GM23338 (cell line): ENCODE measurements around the gene EPHA4. TPM values are rescaled to one million over a fixed set of nuclear protein-coding genes. Genes with fewer than 3 reads are reported as not detected.

Experiments
- ATAC-seq: fragments of 200-7000 bp; cut with Tn5 transposase; 3 replicates; pipeline ENCODE4 v1.9.1; 2020
- DNase-seq: peaks from one replicate; pipeline ENCODE4 v3.0.0-alpha.2; 2015; ENCODE audit warnings: low spot score
- H2AFZ ChIP-seq: fragments of 200-600 bp; sonication (generic); 2 replicates; pipeline ENCODE4 v1.8.0; 2016; ENCODE audit warnings: antibody characterized with exemption, mild to moderate bottlenecking, moderate library complexity
- H3F3A ChIP-seq: fragments of 200-600 bp; sonication (generic); replicated peaks from 2 replicates; pipeline ENCODE4 v1.8.0; 2017; ENCODE audit warnings: antibody characterized with exemption, mixed run types, low read depth
- H3K27ac ChIP-seq: fragments of 200-600 bp; sonication (generic); 2 replicates; pipeline ENCODE4 v1.6.1; 2016; ENCODE audit warnings: low read depth
- H3K27me3 ChIP-seq: fragments of 200-600 bp; sonication (generic); 2 replicates; pipeline ENCODE4 v1.8.0; 2016; ENCODE audit warnings: mild to moderate bottlenecking, mixed run types, moderate library complexity; ENCODE audit not compliant: insufficient read depth
- H3K36me3 ChIP-seq: fragments of 200-600 bp; sonication (generic); 2 replicates; pipeline ENCODE4 v1.8.0; 2016; ENCODE audit warnings: mild to moderate bottlenecking; ENCODE audit not compliant: insufficient read depth
- H3K4me1 ChIP-seq: fragments of 200-600 bp; sonication (generic); 2 replicates; pipeline ENCODE4 v1.8.0; 2016; ENCODE audit warnings: mild to moderate bottlenecking, moderate library complexity; ENCODE audit not compliant: insufficient read depth
- H3K4me2 ChIP-seq: fragments of 200-600 bp; sonication (generic); 2 replicates; pipeline ENCODE4 v1.7.1; 2017; ENCODE audit warnings: mixed run types
- H3K4me3 ChIP-seq: fragments of 200-600 bp; sonication (generic); 2 replicates; pipeline ENCODE4 v1.6.1; 2016; ENCODE audit warnings: mixed run types
- H3K79me2 ChIP-seq: fragments of 200-600 bp; sonication (generic); replicated peaks from 2 replicates; pipeline ENCODE4 v1.8.0; 2017; ENCODE audit warnings: mild to moderate bottlenecking; ENCODE audit not compliant: insufficient read depth
- H3K9me2 ChIP-seq: fragments of 200-600 bp; sonication (generic); 2 replicates; pipeline ENCODE4 v1.8.0; 2017; ENCODE audit not compliant: insufficient read depth
- H4K20me1 ChIP-seq: fragments of 200-600 bp; sonication (generic); replicated peaks from 2 replicates; pipeline ENCODE4 v1.8.0; 2017; ENCODE audit warnings: mild to moderate bottlenecking; ENCODE audit not compliant: insufficient read depth
- H3K27ac Mint-ChIP-seq: 2 replicates; pipeline ENCODE4 v1.8.0; 2020; ENCODE audit warnings: inconsistent platforms, mild to moderate bottlenecking, moderate library complexity, mixed read lengths
- H3K27me3 Mint-ChIP-seq: 3 replicates; pipeline ENCODE4 v1.8.0; 2022; ENCODE audit warnings: low read depth, mild to moderate bottlenecking, moderate library complexity, mixed read lengths, inconsistent platforms; ENCODE audit not compliant: insufficient read depth, poor library complexity
- H3K36me3 Mint-ChIP-seq: 3 replicates; pipeline ENCODE4 v1.8.0; 2021; ENCODE audit warnings: low read depth, mild to moderate bottlenecking, inconsistent platforms, moderate library complexity, mixed read lengths
- H3K4me1 Mint-ChIP-seq: 3 replicates; pipeline ENCODE4 v1.8.0; 2020; ENCODE audit warnings: mild to moderate bottlenecking, inconsistent platforms, mixed read lengths
- H3K4me3 Mint-ChIP-seq: 3 replicates; pipeline ENCODE4 v1.8.0; 2021; ENCODE audit warnings: moderate library complexity, mild to moderate bottlenecking, inconsistent platforms, mixed read lengths
- H3K9me3 Mint-ChIP-seq: 3 replicates; pipeline ENCODE4 v1.8.0; 2020; ENCODE audit warnings: moderate library complexity, mild to moderate bottlenecking, inconsistent platforms, mixed read lengths
- CREB1 ChIP-seq: fragments of 250-450 bp; sonication (Bioruptor Pico); IDR thresholded peaks from 2 replicates; pipeline ENCODE4 v1.5.0; 2020; ENCODE audit warnings: low read depth, mild to moderate bottlenecking, moderate library complexity
- CTCF ChIP-seq, 2 experiments: fragments of 200-600 bp in 1 of 2; sonication (generic) in 1 of 2; conservative IDR thresholded peaks; 2 replicates each; pipeline versions ENCODE4 v1.5.1 to v1.6.1; 2016 to 2017; ENCODE audit warnings: antibody characterized with exemption in 2 of 2, low read depth in 2 of 2, mild to moderate bottlenecking in 2 of 2, moderate library complexity in 1 of 2
- EZH2phosphoT487 ChIP-seq: fragments of 200-600 bp; sonication (generic); IDR thresholded peaks from one replicate; pipeline ENCODE4 v1.8.1; 2018; ENCODE audit warnings: antibody characterized with exemption; ENCODE audit not compliant: unreplicated experiment
- NANOG ChIP-seq: IDR thresholded peaks from 2 replicates; pipeline ENCODE4 v1.6.1; 2016; ENCODE audit warnings: antibody characterized with exemption, borderline replicate concordance
- POLR2AphosphoS5 ChIP-seq: IDR thresholded peaks from 2 replicates; pipeline ENCODE4 v1.6.1; 2016; ENCODE audit warnings: antibody characterized with exemption, low read depth
- REST ChIP-seq: IDR thresholded peaks from one replicate; pipeline ENCODE4 v1.6.1; 2018; ENCODE audit warnings: antibody characterized with exemption; ENCODE audit not compliant: unreplicated experiment
- ZNF331 ChIP-seq: fragments of 250-450 bp; sonication (Bioruptor Pico); IDR thresholded peaks from 2 replicates; pipeline ENCODE4 v1.5.0; 2020; ENCODE audit warnings: low read depth, mild to moderate bottlenecking, moderate library complexity
- ZNF462 ChIP-seq: fragments of 250-450 bp; sonication (Bioruptor Pico); IDR thresholded peaks from 2 replicates; pipeline ENCODE4 v1.5.0; 2020; ENCODE audit warnings: mild to moderate bottlenecking, moderate library complexity
- polyA plus RNA-seq: library from polyadenylated mRNA; unstranded; fragments of >200 nt; fragmentation: Nextera tagmentation; extraction: Ambion mirVana; gene quantifications from 2 replicates; pipeline ENCODE4 v1.2.1, GENCODE V29; 2016
- total RNA-seq: library from RNA; depleted of rRNA; stranded (reverse); fragments of >200 nt; shearing (Covaris generic); gene quantifications from 2 replicates; pipeline ENCODE4 v1.2.3, GENCODE V29; 2014

Gene EPHA4
- total and polyA plus RNA-seq, 2 experiments from 2014 or later = 4.1 to 6.2 TPM

GRCh38 chr2:221473451-221473850 is 98.7 kb downstream of the EPHA4 start (continued):
- TF ChIP-seq CTCF (conservative IDR thresholded peaks at IDR 0.05; ENCODE audit: low read depth in 2 of 2) = no peak
- TF ChIP-seq ZNF331 = no peak
- TF ChIP-seq REST = no peak

GRCh38 chr2:221468317-221468716 is 103.8 kb downstream of the EPHA4 start:
- Mint-ChIP-seq H3K4me3 (no peak overlapping the region), H3K9me3 (no peaks in the 10 kb centered on the region), H3K36me3 (no peaks in the 10 kb centered on the region), H3K27ac (no peak overlapping the region), H3K4me1 (peaks cover 40% of the 10 kb centered on the region), H3K27me3 (peaks cover 14% of the 10 kb centered on the region)
- DNase-seq (peak; percentile 84), ATAC-seq (peak; percentile 94)
- H4K20me1 ChIP-seq = 0 out of 2 replicates have a peak, but pooled peaks cover 3% of the 10 kb centered on the region
- H3K9me2 ChIP-seq = peaks cover 5% of the 10 kb centered on the region; the same call in 1 of the 2 replicates
- TF ChIP-seq EZH2phosphoT487 (no peak), CREB1 (peak; percentile 69), NANOG (peak; percentile 88), POLR2AphosphoS5 (0 out of 2 replicates have a peak, but pooled peaks have one; percentile 32), ZNF462 (peak; percentile 74; the same call in 1 of the 2 replicates)
- H3K79me2 ChIP-seq = no peaks in the 10 kb centered on the region
- peak overlapping the region; percentile 35; the same call in 1 of the 2 replicates for H3K4me2 ChIP-seq
- peaks cover 38% of the 10 kb centered on the region for H3K27me3 ChIP-seq
- H3K4me3 ChIP-seq = no peak overlapping the region
- H3K36me3 ChIP-seq = no peaks in the 10 kb centered on the region
- peaks cover 17% of the 10 kb centered on the region for H3K4me1 ChIP-seq
- no peaks in the 10 kb centered on the region for H3F3A ChIP-seq
- H3K27ac ChIP-seq = no peak overlapping the region
- H2AFZ ChIP-seq = no peak overlapping the region
